ENCODE measurements around the gene SPEM1.

GRCh38 chr17:7414837-7415236 is 5.3 kb upstream of the SPEM1 start:
- TF ChIP-seq, protein P1, sequence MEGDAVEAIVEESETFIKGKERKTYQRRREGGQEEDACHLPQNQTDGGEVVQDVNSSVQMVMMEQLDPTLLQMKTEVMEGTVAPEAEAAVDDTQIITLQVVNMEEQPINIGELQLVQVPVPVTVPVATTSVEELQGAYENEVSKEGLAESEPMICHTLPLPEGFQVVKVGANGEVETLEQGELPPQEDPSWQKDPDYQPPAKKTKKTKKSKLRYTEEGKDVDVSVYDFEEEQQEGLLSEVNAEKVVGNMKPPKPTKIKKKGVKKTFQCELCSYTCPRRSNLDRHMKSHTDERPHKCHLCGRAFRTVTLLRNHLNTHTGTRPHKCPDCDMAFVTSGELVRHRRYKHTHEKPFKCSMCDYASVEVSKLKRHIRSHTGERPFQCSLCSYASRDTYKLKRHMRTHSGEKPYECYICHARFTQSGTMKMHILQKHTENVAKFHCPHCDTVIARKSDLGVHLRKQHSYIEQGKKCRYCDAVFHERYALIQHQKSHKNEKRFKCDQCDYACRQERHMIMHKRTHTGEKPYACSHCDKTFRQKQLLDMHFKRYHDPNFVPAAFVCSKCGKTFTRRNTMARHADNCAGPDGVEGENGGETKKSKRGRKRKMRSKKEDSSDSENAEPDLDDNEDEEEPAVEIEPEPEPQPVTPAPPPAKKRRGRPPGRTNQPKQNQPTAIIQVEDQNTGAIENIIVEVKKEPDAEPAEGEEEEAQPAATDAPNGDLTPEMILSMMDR (IDR thresholded peaks at IDR 0.05) = no peak
- TF ChIP-seq POLR2AphosphoS5 (IDR thresholded peaks at IDR 0.05) = no peak
- TF ChIP-seq POLR2A (IDR thresholded peaks at IDR 0.05) = no peak
